ENCODE data around the gene FABP6.

DNA sequence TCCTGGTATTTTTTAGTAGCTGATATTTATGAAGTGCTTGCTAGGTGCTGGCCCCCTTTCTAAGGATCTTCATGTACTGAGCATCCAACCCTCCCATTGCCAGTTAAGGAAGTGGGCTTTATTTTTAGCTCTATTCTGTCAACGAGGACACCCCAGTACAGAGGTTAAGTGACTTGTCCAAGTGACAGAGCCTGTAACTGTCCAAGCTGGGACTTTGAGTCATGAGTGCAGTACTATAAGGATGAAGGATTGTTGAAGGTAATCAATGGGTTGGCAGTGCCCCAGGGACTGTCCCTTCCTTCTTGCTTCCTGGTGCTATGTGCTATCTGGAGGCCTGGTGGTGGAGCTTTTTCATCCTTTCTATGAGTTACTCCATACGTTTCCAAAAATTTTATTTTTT, 18.0 kb upstream of the FABP6 start:
- TF ChIP-seq, protein P1, sequence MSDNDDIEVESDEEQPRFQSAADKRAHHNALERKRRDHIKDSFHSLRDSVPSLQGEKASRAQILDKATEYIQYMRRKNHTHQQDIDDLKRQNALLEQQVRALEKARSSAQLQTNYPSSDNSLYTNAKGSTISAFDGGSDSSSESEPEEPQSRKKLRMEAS (IDR thresholded peaks at IDR 0.05): no peak
- TF ChIP-seq, protein P2, sequence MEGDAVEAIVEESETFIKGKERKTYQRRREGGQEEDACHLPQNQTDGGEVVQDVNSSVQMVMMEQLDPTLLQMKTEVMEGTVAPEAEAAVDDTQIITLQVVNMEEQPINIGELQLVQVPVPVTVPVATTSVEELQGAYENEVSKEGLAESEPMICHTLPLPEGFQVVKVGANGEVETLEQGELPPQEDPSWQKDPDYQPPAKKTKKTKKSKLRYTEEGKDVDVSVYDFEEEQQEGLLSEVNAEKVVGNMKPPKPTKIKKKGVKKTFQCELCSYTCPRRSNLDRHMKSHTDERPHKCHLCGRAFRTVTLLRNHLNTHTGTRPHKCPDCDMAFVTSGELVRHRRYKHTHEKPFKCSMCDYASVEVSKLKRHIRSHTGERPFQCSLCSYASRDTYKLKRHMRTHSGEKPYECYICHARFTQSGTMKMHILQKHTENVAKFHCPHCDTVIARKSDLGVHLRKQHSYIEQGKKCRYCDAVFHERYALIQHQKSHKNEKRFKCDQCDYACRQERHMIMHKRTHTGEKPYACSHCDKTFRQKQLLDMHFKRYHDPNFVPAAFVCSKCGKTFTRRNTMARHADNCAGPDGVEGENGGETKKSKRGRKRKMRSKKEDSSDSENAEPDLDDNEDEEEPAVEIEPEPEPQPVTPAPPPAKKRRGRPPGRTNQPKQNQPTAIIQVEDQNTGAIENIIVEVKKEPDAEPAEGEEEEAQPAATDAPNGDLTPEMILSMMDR (IDR thresholded peaks at IDR 0.05; ENCODE audit: low read depth, low read length, missing input control): no peak
- TF ChIP-seq, protein P3, sequence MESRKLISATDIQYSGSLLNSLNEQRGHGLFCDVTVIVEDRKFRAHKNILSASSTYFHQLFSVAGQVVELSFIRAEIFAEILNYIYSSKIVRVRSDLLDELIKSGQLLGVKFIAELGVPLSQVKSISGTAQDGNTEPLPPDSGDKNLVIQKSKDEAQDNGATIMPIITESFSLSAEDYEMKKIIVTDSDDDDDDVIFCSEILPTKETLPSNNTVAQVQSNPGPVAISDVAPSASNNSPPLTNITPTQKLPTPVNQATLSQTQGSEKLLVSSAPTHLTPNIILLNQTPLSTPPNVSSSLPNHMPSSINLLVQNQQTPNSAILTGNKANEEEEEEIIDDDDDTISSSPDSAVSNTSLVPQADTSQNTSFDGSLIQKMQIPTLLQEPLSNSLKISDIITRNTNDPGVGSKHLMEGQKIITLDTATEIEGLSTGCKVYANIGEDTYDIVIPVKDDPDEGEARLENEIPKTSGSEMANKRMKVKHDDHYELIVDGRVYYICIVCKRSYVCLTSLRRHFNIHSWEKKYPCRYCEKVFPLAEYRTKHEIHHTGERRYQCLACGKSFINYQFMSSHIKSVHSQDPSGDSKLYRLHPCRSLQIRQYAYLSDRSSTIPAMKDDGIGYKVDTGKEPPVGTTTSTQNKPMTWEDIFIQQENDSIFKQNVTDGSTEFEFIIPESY (IDR thresholded peaks at IDR 0.05): no peak
- TF ChIP-seq RAD21 (IDR thresholded peaks at IDR 0.05) (no peak), GABPA (IDR thresholded peaks at IDR 0.05 in 1 of 2, conservative IDR thresholded peaks at IDR 0.05 in 1 of 2) (no peak)
